CD4-positive, alpha-beta T cell treated with Interleukin-21 for 1 hour (primary cell): Measurements from ENCODE around the gene CACHD1.

Experiments
- DNase-seq: peaks from one replicate; pipeline ENCODE4 v3.0.0-alpha.2; 2020

Gene CACHD1

GRCh38 chr1:64555947-64556346, 86.0 kb downstream of the CACHD1 start:
- no peak for DNase-seq

DNA sequence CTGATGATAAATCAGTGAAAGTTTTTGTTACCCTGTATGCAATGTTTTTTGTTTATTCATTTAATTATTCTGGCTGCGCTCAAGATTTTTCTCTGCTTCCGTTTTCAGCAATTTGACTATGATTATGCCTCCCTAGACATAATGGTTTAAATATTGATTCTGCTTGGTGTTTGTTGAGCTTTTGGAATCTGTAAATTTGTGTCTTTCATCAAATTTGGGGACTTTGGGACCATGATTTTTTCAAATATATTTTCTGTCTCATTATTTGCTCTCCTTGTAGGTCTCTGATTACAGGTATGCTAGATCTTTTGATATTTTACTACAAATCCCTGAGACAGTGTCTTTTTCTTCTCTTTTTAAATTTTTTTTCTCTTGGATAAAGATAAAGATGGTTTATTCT, 92.1 kb downstream of the CACHD1 start:
- DNase-seq: no peak

- no peak for DNase-seq
Measured at GRCh38 chr1:64563958-64564565, 94.1 kb downstream of the CACHD1 start.

DNA sequence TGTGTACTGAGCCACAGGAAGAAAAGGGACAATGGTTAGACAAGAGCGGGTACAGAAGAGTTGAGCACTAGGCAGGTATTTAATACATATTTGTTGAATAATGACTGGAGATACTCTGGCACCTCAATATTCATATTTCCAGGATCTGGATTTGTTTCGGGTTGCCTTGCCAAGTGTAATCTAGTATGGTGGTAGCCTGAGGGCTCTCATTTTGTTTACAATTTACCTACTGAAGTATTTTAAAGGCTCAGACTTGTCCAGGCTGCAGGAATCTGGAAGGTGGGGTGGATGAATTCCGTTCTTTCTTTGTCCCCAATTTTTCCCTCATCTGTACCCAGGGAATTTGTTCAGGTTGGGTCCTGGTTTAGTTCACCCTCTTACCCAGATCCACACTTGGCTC, 95.0 kb downstream of the CACHD1 start:
- DNase-seq: no peak

DNA sequence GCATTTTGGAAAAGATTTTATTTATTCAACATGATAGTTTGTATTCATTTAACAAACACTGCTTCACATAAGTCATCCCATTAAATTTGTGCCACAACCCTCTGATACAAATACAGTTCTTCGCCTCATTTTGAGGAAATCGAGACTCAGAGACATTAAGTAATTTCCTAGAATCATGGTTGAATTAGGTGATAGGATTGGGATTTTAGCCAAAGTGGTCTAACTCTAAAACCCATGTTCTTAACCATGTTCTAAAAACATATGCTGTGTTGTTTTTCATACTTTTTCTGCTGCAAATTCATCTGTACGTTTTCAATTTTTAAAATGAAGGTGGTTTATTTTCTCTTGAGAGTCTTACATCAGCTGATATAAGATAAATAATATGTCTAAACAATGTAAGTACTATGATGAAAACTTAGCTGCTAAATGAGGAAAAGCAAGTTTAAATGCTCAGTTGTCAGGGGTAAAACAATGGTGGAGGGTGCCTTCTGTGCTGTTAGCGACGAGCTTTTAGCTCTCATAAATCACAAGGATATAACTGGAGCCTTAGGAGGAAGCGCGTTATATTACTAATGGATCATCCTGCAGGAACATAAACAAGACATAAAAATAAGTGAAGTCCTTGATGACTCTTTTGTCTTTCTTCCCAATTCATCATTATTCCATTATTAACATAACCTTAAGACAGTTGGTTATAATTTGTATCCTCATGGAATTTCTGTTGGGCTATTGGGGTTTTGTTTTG, 97.7 kb downstream of the CACHD1 start:
- DNase-seq: no peak

DNA sequence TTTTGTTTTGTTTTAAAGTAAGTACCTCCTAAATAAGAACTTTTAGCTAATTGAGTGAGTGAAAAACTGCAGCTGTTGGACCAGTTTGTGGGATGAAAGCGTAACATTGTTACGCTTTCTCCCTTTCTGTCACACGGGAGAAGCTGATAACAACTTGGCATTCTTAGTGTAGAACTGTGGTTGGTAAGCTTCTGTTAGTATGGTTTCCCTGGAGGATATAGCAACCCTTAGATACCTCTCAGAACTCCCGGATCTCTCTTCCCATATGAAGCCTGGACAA, 98.2 kb downstream of the CACHD1 start:
- no peak for DNase-seq

- DNase-seq: no peak
Measured at GRCh38 chr1:64569411-64569810, 99.5 kb downstream of the CACHD1 start.

DNA sequence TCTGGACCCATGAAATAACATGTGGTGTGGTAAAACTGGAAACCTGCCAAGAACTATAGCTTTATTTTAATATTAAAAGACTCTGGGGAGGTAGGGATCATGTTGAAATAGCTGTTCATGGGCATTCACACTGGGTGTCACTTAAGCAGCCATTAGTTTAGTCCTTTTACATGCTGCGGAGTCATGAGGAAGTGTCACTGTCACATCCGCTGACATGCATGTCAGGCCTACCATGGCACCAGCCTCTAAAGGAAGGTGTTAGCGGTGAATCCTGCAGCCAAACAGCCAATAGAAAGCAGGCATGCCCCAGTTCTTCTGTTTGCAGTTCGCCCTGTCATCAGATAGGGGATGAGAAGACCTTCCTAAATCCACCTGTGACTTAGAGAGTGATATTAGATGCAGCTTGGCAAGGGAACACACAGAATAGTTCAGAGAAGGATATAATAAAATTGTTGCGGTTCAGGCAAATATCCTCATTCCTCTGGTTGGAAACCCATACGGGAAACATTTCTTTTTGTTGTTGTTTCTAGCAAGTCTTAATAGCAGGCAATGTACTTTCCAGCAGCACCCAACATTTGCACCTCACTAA, 100.4 kb downstream of the CACHD1 start:
- DNase-seq: no peak

- DNase-seq: no peak
Measured at GRCh38 chr1:64572222-64572900, 102.4 kb downstream of the CACHD1 start.

DNA sequence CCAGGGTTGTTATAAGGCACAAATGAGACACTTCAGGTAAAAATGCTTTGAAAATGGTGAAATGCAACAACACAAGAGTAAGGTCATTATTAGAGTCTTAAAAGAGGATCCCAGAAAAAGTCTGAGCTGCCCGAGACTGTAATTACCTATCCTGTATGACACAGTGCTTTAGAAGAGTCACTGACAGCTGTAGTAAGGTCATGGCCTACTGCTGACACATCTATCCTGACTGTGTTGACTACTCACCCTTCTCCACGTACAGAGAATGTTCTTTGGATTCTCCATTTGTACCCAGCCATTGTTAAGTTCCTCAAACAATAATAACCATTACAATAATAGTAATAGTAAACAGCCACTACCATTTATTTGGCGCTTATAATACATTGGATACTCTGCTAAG, 104.4 kb downstream of the CACHD1 start:
- no peak for DNase-seq

DNA sequence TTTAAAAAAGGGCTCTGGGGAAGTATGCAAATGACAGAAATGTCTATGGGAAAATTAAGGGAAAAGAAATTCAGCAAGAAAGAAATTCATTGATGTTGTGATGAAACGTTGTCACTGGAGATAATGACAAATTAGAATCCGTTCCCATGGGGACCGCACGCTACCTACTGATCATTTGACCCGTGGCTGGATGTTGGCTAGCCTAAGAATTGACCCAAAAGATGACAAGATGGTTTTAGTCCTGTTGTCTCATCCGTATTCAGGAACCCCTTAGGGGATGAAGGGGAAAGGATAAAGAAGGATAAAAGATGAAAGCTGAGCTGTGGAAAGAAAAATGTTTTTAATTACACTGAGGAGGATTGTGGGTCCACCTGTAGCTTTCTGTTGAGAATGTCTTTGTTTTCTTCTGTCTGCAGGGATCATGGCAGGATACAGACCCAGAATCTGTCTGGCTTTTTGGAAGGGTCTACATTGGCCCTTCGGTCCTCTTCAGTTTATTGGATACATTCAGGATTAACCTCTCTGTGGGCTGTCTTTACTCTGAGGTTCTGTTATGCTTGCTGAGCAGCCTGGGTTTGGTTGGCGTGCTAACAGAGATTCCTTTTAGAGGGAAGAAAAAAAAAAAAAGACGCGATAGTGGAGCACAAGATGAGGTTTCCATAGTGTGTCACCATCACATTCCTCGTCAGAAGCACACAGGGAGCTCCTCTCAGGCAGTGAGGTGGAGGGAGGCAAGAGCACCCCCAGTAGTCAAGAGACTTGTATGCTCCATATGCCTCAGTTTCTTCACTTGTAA, 106.2 kb downstream of the CACHD1 start:
- no peak for DNase-seq

GRCh38 chr1:64578270-64578973, 108.5 kb downstream of the CACHD1 start:
- DNase-seq: no peak

DNA sequence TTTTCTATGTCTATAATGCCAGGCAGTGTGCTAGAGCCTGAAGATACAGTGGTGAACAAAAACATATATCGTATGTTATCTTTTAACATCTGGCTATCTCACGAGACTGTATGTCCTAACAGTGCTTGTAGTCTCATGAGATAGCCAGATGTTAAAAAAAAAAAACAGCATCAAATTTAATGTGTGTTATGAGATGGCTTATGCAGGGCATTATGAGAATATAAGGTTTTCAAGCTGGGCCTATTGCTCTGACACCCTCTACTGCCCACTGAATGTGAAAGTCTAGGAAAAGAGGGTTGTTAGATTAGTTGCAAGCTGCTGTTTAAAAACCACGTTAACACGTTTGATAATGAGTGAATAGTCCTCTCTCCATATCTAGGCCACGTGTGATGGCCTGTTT, 109.8 kb downstream of the CACHD1 start:
- no peak for DNase-seq

- DNase-seq: no peak
Measured at GRCh38 chr1:64581135-64581842, 111.4 kb downstream of the CACHD1 start.

- no peak for DNase-seq
Measured at GRCh38 chr1:64581843-64582185, 111.9 kb downstream of the CACHD1 start.

GRCh38 chr1:64584479-64584878, 114.5 kb downstream of the CACHD1 start:
- no peak for DNase-seq

GRCh38 chr1:64588876-64589275, 118.9 kb downstream of the CACHD1 start:
- no peak for DNase-seq

- no peak for DNase-seq
Measured at GRCh38 chr1:64590316-64590715, 120.4 kb downstream of the CACHD1 start.

GRCh38 chr1:64594446-64594845, 124.5 kb downstream of the CACHD1 start:
- no peak for DNase-seq

DNA sequence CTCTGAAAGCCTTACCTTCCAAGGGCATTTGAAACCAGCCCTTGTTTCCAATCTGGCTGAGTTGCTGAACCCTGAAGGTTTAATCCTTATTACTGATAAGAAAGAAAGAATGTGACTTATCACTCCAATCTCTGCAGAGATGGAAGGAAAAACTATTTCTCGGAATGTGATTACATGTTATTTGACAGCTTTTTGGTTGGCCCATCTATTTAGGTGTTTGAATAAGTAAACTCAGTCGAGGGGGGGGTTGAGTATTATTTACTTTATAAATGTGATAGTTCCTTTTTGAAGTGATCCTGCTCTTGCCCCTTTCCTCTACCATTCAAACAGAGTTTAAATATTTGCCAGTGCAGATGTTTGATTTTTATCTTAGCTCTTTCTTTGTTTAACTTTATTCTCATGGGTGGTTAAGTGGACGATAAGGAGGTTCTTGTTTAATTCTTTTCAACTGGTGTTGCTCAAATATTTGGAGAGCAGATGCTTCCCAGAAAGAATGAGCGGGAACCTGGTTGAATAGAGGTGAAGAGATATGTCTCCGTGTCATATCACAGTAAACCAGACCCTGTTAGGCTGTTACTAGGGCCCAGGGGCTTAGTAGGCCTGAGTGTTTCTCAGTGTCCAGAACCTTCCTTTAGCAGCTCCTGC, 126.1 kb downstream of the CACHD1 start:
- DNase-seq: no peak

- no peak for DNase-seq
Measured at GRCh38 chr1:64597113-64597512, 127.2 kb downstream of the CACHD1 start.
